Activated CD4-positive, CD25-positive, alpha-beta regulatory T cell treated with anti-CD3 and anti-CD28 coated beads, Interleukin-2, amount 50 U/mL, for 24 hours (primary cell): ENCODE data around the gene GRK6.

Experiments
- ATAC-seq, 2 donors: fragments of 150-1000 bp; cut with Tn5 transposase; one replicate each; pipeline ENCODE4 v1.10.0; 2021; ENCODE audit warnings: mild to moderate bottlenecking in 1 of 2, moderate library complexity in 1 of 2

Gene GRK6

GRCh38 chr5:177440990-177441780 is 14.7 kb downstream of the GRK6 start:
- no peak for ATAC-seq

- ATAC-seq: no peak
These were observed 15.8 kb downstream of the GRK6 start for GRCh38 chr5:177442066-177442826.

- ATAC-seq: no peak
These were observed 16.9 kb downstream of the GRK6 start for GRCh38 chr5:177443144-177443983.

GRCh38 chr5:177444106-177445051 is 17.9 kb downstream of the GRK6 start:
- ATAC-seq: no peak

GRCh38 chr5:177445052-177445916 is 18.8 kb downstream of the GRK6 start:
- ATAC-seq: no peak

GRCh38 chr5:177445917-177446199 is 19.4 kb downstream of the GRK6 start:
- ATAC-seq: no peak

GRCh38 chr5:177446200-177447065 is 20.0 kb downstream of the GRK6 start, which contains the start of gene PRR7:
Gene PRR7 (plus strand): TSS chr5:177446814. CDS start chr5:177455068, 8,254 bp downstream.
- ATAC-seq: peak; percentile 58 to 62

GRCh38 chr5:177447066-177447610 is 20.7 kb downstream of the GRK6 start:
- ATAC-seq: peak; percentile 25

- ATAC-seq: no peak
These were observed 21.3 kb downstream of the GRK6 start for GRCh38 chr5:177447611-177448243.

GRCh38 chr5:177448244-177448950 is 21.9 kb downstream of the GRK6 start:
- no peak for ATAC-seq

GRCh38 chr5:177449140-177450061 is 22.9 kb downstream of the GRK6 start:
- ATAC-seq: no peak

GRCh38 chr5:177450667-177451424 is 24.4 kb downstream of the GRK6 start:
- no peak for ATAC-seq

GRCh38 chr5:177452688-177453638 is 26.5 kb downstream of the GRK6 start:
- no peak for ATAC-seq

GRCh38 chr5:177453852-177454396 is 27.4 kb downstream of the GRK6 start:
- no peak for ATAC-seq
